ENCODE measurements around the gene ZNF587B. TPM values are rescaled to one million over a fixed set of nuclear protein-coding genes. Genes with fewer than 3 reads are reported as not detected.
"Not testable (repeated sequence)": the region's sequence is repeated elsewhere in the genome, so short reads cannot be mapped to it uniquely, and the experiment has no call there.

ZNF587B gene
- total RNA-seq, 4 donors from 2014 or later: 6.3 to 14.1 (median 9.3) TPM

DNA sequence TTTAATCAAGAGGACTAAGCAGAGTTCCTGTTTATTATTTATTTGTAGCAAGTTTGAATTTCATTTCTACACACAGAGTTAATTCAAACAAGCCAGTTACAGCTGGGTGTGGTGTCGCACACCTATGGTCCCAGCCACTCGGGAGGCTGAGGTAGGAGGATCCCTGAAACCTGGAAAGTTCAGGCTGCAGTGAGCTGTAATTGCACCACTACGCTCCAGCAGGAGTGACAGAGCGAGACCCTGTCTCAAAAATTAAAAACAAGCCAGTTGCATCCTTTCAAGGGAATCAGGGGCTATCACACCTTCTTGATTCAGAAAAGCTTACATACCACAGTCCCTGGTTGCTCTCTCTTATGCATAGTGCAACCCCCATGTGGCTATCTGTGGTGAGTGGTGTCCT, 40.8 kb upstream of the ZNF587B start:
- DNase-seq (ENCODE audit: extremely low spot score): no peak
- Histone ChIP-seq H3K36me3 (peaks cover 15 to 63% (median 42%) of the 10 kb centered on the region in 4 donors), H3K27ac (replicated peaks in 1 of 4) (no peak overlapping the region), H3K4me3 (no peak overlapping the region), H3K27me3 (no peaks in the 10 kb centered on the region), H3K4me1 (no peaks in the 10 kb centered on the region), H3K9me3 (peaks cover 0 to 48% (median 23%) of the 10 kb centered on the region in 4 donors)
- TF ChIP-seq POLR2AphosphoS5 (IDR thresholded peaks at IDR 0.05) (no peak), POLR2A (IDR thresholded peaks at IDR 0.05; ENCODE audit: low read depth) (no peak), CTCF (IDR thresholded peaks at IDR 0.05) (no peak), EP300 (IDR thresholded peaks at IDR 0.05) (no peak)
- intact Hi-C loops (cut with DNase I): no loop called here
- 94% methylated on average over 4 of the region's 4 CpGs for WGBS

DNA sequence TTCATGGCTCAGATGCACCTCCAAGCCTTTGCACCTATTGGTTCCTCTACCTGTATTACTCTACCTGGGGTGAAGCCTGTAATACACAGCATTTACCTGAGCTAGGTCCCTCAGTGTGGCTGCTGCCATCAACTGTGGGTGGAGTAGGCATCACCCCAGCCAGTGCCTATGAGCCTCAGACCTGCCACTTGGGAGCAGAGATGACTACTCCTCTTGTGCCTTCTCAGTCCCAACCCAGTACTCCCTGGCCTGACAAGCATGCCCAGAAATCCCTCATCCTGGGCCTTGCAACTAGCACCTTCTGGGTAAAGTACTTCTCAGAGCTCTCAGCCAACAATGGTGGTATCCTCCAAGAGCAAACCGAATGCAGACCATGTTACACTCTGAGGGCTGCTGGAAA, 33.5 kb upstream of the ZNF587B start:
- intact Hi-C loops (cut with DNase I); H3K27ac ChIP-seq (replicated peaks in 1 of 4); H3K4me3 ChIP-seq; H3K27me3 ChIP-seq; H3K9me3 ChIP-seq; DNase-seq (ENCODE audit: extremely low spot score): not testable (repeated sequence)
- H3K36me3 ChIP-seq: peaks cover 7 to 47% (median 34%) of the 10 kb centered on the region in 4 donors
- peaks cover 0 to 33% (median 27%) of the 10 kb centered on the region in 4 donors for H3K4me1 ChIP-seq
- WGBS: 100% methylated on average over 1 of the region's 1 CpG

DNA sequence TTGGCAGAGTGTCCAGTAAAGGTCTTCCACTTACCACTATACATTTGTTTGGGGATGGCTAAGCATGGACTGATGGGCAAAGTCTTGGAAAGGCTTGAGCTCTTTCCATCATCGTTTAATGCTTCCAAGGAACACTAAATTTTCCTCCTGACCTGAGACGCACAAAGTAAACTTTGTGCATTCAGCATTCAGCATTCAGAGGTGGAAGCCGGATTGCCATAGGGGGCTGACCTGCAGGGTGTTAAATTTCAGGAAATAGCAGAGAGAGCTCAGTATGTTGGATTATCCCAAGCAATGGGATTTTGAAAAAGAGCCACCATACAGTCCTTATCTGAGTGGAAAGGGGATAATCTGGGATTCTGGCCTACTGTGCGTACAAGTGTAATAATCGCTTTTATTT, 29.4 kb upstream of the ZNF587B start:
- peaks cover 13 to 63% (median 56%) of the 10 kb centered on the region in 4 donors for H3K4me1 ChIP-seq
- no peak overlapping the region for H3K27ac ChIP-seq (replicated peaks in 1 of 4)
- 82% methylated on average over 5 of the region's 5 CpGs for WGBS
- no peak overlapping the region for H3K4me3 ChIP-seq
- H3K36me3 ChIP-seq: peaks cover under 1 to 18% (median 8%) of the 10 kb centered on the region in 4 donors
- DNase-seq (ENCODE audit: extremely low spot score): no peak
- no peaks in the 10 kb centered on the region for H3K27me3 ChIP-seq
- no peaks in the 10 kb centered on the region for H3K9me3 ChIP-seq
- TF ChIP-seq CTCF (IDR thresholded peaks at IDR 0.05) (no peak), POLR2A (IDR thresholded peaks at IDR 0.05; ENCODE audit: low read depth) (no peak), POLR2AphosphoS5 (IDR thresholded peaks at IDR 0.05) (no peak)
- intact Hi-C loops (cut with DNase I): no loop called here

- H3K27ac ChIP-seq (replicated peaks in 1 of 4): peak overlapping the region in 1 of 4 donors; percentile 10
- 83% methylated on average over 4 of the region's 4 CpGs for WGBS
- intact Hi-C loops (cut with DNase I): no loop called here
- H3K9me3 ChIP-seq: no peaks in the 10 kb centered on the region
- no peaks in the 10 kb centered on the region for H3K27me3 ChIP-seq
- H3K4me3 ChIP-seq: no peak overlapping the region
- peaks cover 14 to 63% (median 56%) of the 10 kb centered on the region in 4 donors for H3K4me1 ChIP-seq
- peaks cover 0 to 10% (median 5%) of the 10 kb centered on the region in 4 donors for H3K36me3 ChIP-seq
- TF ChIP-seq CTCF (IDR thresholded peaks at IDR 0.05) (no peak), POLR2A (IDR thresholded peaks at IDR 0.05; ENCODE audit: low read depth) (no peak), EP300 (IDR thresholded peaks at IDR 0.05) (no peak), POLR2AphosphoS5 (IDR thresholded peaks at IDR 0.05) (no peak)
- no peak for DNase-seq (ENCODE audit: extremely low spot score)
Observed at GRCh38 chr19:57802269-57802668, 27.8 kb upstream of the ZNF587B start.

DNA sequence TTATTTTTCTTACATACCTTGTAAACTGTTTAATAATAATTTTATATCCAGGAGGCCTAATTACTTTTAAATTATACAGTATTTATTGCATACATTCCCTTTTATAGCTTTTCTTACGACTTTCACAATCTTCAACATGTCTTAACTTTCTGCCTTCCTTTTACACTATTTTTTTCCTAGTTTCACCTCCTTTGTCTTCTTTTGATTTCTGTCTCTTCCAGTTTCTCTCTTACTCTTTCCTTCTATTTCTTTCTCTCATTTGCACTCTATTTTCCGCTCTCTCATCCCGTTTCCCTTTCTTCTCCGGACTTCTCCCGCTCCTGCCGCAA, 26.9 kb upstream of the ZNF587B start:
- Histone ChIP-seq H3K27ac (replicated peaks in 1 of 4) (peak overlapping the region; percentile 67 to 74 (median 70)), H3K4me3 (peak overlapping the region; percentile 50 to 57 (median 52)), H3K36me3 (peaks cover 0 to 19% (median 11%) of the 10 kb centered on the region in 4 donors), H3K27me3 (no peaks in the 10 kb centered on the region), H3K9me3 (no peaks in the 10 kb centered on the region), H3K4me1 (peaks cover 14 to 63% (median 56%) of the 10 kb centered on the region in 4 donors)
- 23% methylated on average over 6 of the region's 6 CpGs for WGBS
- TF ChIP-seq POLR2AphosphoS5 (IDR thresholded peaks at IDR 0.05): no peak
- DNase-seq (ENCODE audit: extremely low spot score): no peak
- intact Hi-C loops (cut with DNase I): no loop called here

Measured in esophagus muscularis mucosa (tissue), 4 donors.